Right lobe of liver (tissue), 6 donors: ENCODE measurements around the gene MTHFD2L. TPM values are rescaled to one million over a fixed set of nuclear protein-coding genes. Genes with fewer than 3 reads are reported as not detected.
A peak's percentile ranks its signal among the peaks of the same experiment; 100 is the strongest.

Source experiments
- ATAC-seq, 4 donors: fragments of 200-7000 bp; cut with Tn5 transposase; one replicate each; pipeline ENCODE4 v1.9.1; 2020; ENCODE audit warnings: mild to moderate bottlenecking in 4 of 4, moderate library complexity in 4 of 4
- DNase-seq, 3 donors: peaks; one replicate each; pipeline ENCODE4 v3.0.0-alpha.2; 2020
- H3K27ac ChIP-seq, 3 donors: fragments of 200-600 bp; one replicate each; pipeline ENCODE4 v1.8.0; 2022
- H3K27me3 ChIP-seq, 2 donors: fragments of 200-600 bp; one replicate each; pipeline ENCODE4 v1.8.0; 2022
- H3K36me3 ChIP-seq, 4 donors: fragments of 200-600 bp; sonication (generic) in 1 of 4; one replicate each; pipeline versions ENCODE4 v1.5.1 to v1.8.0; 2017 to 2022; ENCODE audit warnings: control low read depth in 1 of 4
- H3K4me1 ChIP-seq, 4 donors: fragments of 200-600 bp; sonication (generic) in 1 of 4; one replicate each; pipeline versions ENCODE4 v1.5.1 to v1.8.0; 2017 to 2022; ENCODE audit warnings: control low read depth in 1 of 4
- H3K4me3 ChIP-seq, 3 donors: fragments of 200-600 bp; one replicate each; pipeline ENCODE4 v1.8.0; 2022
- H3K9me3 ChIP-seq, 4 donors: fragments of 200-600 bp; sonication (generic) in 1 of 4; one replicate each; pipeline versions ENCODE4 v1.5.1 to v1.8.0; 2017 to 2022; ENCODE audit warnings: control low read depth in 1 of 4
- CTCF ChIP-seq, 4 donors: fragments of 200-600 bp in 3 of 4; fragments of 450-650 bp in 1 of 4; IDR thresholded peaks; one replicate each; pipeline versions ENCODE4 v1.5.1 to v1.8.0; 2016 to 2022; ENCODE audit warnings: antibody characterized with exemption in 4 of 4, mild to moderate bottlenecking in 2 of 4
- POLR2A ChIP-seq: fragments of 450-650 bp; IDR thresholded peaks from one replicate; pipeline ENCODE4 v1.6.1; 2017; ENCODE audit warnings: antibody characterized with exemption, mild to moderate bottlenecking
- WGBS: methylation state at CpG from one replicate; pipeline ENCODE4 v1.1.6; 2018; ENCODE audit warnings: low coverage, low lambda C conversion rate; ENCODE audit not compliant: insufficient coverage; ENCODE audit errors: missing lambda C conversion rate; 5-methylcytosine and 5-hydroxymethylcytosine counted together
- intact Hi-C, 2 donors: fragments of 100-400 bp; cut with DNase I; formaldehyde crosslinking; loops; one replicate each; pipeline versions ENCODE4 v1.11.2 to v1.14.1; 2022
- total RNA-seq, 6 experiments: library from RNA; depleted of rRNA in 2 of 6; stranded (reverse); fragments of >200 nt in 2 of 6; fragmentation: NEBNext Ultra II Directional in 3 of 6; extraction: Animal tissue kit (Norgen Biotek cat#: 25700) in 3 of 6; gene quantifications; one replicate each; pipeline versions ENCODE4 v1.1.0 to v1.2.4, GENCODE V29; 2016 to 2023
- donor health status: DM: no; HTN: yes; CAD: no.
- donor health status: DM: no; HTN: no; CAD: no.
- donor health status: DM: no; HTN: no; CAD: no.
- donor health status: DM: no; HTN: yes; CAD: no.
- donor health status: DM: no; HTN: yes; CAD: no.

The MTHFD2L gene
- total RNA-seq, 6 experiments from 2014 or later, result 18.8 to 45.5 (median 26.5) TPM

GRCh38 chr4:74120086-74120485, 37.8 kb upstream of the MTHFD2L start:
- Histone ChIP-seq H3K4me1 (peaks cover 0 to 36% (median 4%) of the 10 kb centered on the region in 4 donors), H3K36me3 (no peaks in the 10 kb centered on the region), H3K9me3 (no peaks in the 10 kb centered on the region), H3K4me3 (no peak overlapping the region), H3K27ac (no peak overlapping the region), H3K27me3 (no peaks in the 10 kb centered on the region)
- DNase-seq (no peak), ATAC-seq (no peak)
- WGBS, result 89% methylated on average over 1 of the region's 1 CpG
- TF ChIP-seq CTCF (IDR thresholded peaks at IDR 0.05), result no peak
- TF ChIP-seq POLR2A, result no peak
- intact Hi-C loops, result no loop called here

DNA sequence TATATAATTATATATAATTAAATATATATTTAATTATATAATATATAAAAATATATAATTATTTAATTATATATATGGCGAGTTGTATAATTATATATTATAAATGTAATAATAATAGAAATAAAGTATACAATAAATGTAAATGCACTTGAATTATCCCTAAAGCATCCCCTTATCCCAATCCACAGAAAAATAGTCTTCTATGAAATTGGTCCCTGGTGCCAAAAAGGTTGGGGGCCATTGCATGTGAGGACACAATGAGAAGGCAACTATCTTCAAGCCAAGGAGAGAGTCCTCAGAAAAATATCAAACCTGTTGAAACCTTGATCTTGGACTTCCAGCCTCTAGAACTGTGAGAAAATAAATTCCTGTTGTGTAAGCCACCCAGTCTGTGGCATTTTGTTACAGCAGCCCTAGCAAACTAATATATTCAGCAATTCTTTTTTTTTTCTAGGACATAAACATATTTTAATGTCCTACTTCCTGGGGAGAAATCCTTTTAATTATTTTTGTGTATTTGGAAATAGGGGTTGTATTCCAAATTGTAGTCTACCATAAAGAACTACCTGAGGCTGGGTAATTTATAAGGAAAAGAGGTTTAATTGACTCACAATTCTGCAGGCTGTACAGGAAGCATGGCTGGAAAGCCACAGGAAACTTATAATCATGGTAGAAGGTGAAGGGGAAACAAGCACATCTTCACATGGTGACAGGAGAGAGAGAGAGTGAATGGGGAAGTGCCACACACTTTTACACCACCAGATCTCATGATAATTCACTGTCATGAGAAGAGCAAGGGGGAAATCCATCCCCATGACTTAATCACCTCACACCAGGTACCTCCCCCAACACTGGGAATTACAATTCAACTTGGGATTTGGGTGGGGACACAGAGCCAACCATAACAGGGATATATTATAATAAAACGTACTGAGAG, 36.0 kb upstream of the MTHFD2L start:
- 54% methylated on average over 2 of the region's 2 CpGs for WGBS
- no peak overlapping the region for H3K4me3 ChIP-seq
- no peaks in the 10 kb centered on the region for H3K36me3 ChIP-seq
- H3K9me3 ChIP-seq, result no peaks in the 10 kb centered on the region
- DNase-seq (no peak), ATAC-seq (peak in 1 of 4 donors; percentile 42)
- H3K27me3 ChIP-seq, result no peaks in the 10 kb centered on the region
- TF ChIP-seq CTCF (IDR thresholded peaks at IDR 0.05), result no peak
- intact Hi-C loops, result no loop called here
- peak overlapping the region; percentile 45 to 73 (median 67) for H3K27ac ChIP-seq
- peaks cover 0 to 28% (median 4%) of the 10 kb centered on the region in 4 donors for H3K4me1 ChIP-seq

DNA sequence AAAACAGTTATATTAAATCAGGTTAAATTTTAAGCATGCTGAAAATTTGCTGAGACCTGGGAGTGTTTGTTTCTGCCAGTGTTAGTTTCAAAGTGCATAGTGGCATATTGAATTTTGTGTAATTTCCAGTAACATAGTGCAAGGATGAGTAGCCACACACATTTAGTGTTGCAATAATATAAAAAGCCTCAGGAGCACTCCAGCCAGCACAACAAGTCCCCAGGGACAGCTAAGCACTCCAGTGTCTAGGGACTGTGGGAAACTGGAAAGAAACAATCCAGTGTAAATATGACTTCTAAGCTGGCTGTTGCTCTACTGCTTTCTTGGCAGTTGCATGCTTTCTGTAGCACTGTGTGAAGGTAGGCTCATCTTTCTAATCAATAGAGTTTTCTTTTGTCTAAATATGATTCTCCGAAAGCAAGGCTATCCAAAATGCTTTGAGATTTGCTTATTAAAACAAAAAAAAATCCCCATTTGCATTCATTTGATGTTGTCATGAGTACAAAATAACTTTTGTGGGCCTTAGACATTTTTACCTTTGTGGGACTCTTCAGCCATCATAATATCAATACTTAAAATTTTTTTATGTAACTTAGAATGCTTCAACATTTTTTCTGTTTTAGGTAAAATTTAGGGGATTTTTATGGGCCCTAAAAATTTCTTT, 34.7 kb upstream of the MTHFD2L start:
- H3K27ac ChIP-seq, result peak overlapping the region; percentile 45 to 73 (median 67)

GRCh38 chr4:74125029-74125428, 32.9 kb upstream of the MTHFD2L start:
- intact Hi-C loops, result no loop called here
- Histone ChIP-seq H3K27me3 (no peaks in the 10 kb centered on the region), H3K27ac (peak overlapping the region in 2 of 3 donors; percentile 67 to 73), H3K36me3 (no peaks in the 10 kb centered on the region), H3K4me3 (peak overlapping the region; percentile 3 to 43 (median 5)), H3K9me3 (no peaks in the 10 kb centered on the region), H3K4me1 (peaks cover 0 to 17% (median 0%) of the 10 kb centered on the region in 4 donors)
- ATAC-seq (peak in 3 of 4 donors; percentile 12 to 20 (median 14)), DNase-seq (no peak)
- WGBS, result 47% methylated on average over 1 of the region's 1 CpG
- TF ChIP-seq CTCF (IDR thresholded peaks at IDR 0.05), result no peak
- no peak for TF ChIP-seq POLR2A

More for the DNA sequence above, 34.7 kb upstream of the MTHFD2L start:
- 39% methylated on average over 1 of the region's 1 CpG for WGBS
- Histone ChIP-seq H3K27me3 (no peaks in the 10 kb centered on the region), H3K9me3 (no peaks in the 10 kb centered on the region), H3K4me1 (peaks cover 0 to 17% (median 0%) of the 10 kb centered on the region in 4 donors), H3K36me3 (no peaks in the 10 kb centered on the region), H3K4me3 (peak overlapping the region; percentile 14 to 43 (median 36))
- ATAC-seq, result peak; percentile 92 to 97 (median 94)
- intact Hi-C loops, result no loop called here
- TF ChIP-seq CTCF (IDR thresholded peaks at IDR 0.05) (no peak), POLR2A (peak; percentile 95)
- peak; percentile 35 to 83 (median 60) for DNase-seq
